ENCODE data around the gene LETMD1.

The LETMD1 gene

GRCh38 chr12:51025338-51025835 lies 22.7 kb upstream of the LETMD1 start (continued):
- no peak for TF ChIP-seq HIC1 (tag by site-specific recombination; IDR thresholded peaks at IDR 0.05)
- no peak for TF ChIP-seq SCRT2 (tag by site-specific recombination; IDR thresholded peaks at IDR 0.05)
- peak; percentile 34; the same call in 1 of the 2 replicates for TF ChIP-seq ZNF449 (tag by site-specific recombination; IDR thresholded peaks at IDR 0.05)
- no peak for TF ChIP-seq ZEB2 (tag by site-specific recombination; IDR thresholded peaks at IDR 0.05)
- TF ChIP-seq ZNF521 (tag by site-specific recombination; IDR thresholded peaks at IDR 0.05), result no peak
- TF ChIP-seq INSM2 (tag by site-specific recombination; IDR thresholded peaks at IDR 0.05), result no peak

GRCh38 chr12:51025836-51026638 lies 22.1 kb upstream of the LETMD1 start, which contains the start of gene SLC11A2:
SLC11A2 (minus strand) TSS chr12:51026384; CDS start chr12:51010728, 15,656 bp downstream.
- Histone ChIP-seq H3K27ac (ENCODE audit: extremely low read depth, low read depth, low read length) (peak within 1 kb of the TSS; percentile 95), H3K36me3 (ENCODE audit: control insufficient read depth in 2 of 2, insufficient read depth in 1 of 2, low read length in 2 of 2) (no peaks in the 10 kb centered on the region), H3K9me3 (ENCODE audit: control insufficient read depth, insufficient read depth, low read depth, low read length) (no peaks in the 10 kb centered on the region), H3K4me1 (ENCODE audit: control insufficient read depth, insufficient read depth, low read length) (0 out of 2 replicates have a peak, but pooled peaks cover 4% of the 10 kb centered on the region), H3K4me3 (ENCODE audit: low read depth, low read length) (peak within 1 kb of the TSS; percentile 78)
- POLR2A ChIA-PET, result interaction anchor here (1.1 to 2.5 kb wide), 10 partner anchors 14 to 516 kb away, joined by 3 to 23 read pairs (median 4); partner anchors contain the start of genes ATF1 and CSRNP2
- CTCF ChIA-PET, result interaction anchor here (0.6 to 3.7 kb wide), 7 partner anchors 15 to 325 kb away, joined by 3 to 33 read pairs (median 4); no protein-coding TSS in a partner anchor
- TF ChIP-seq ZNF473 (tag by site-specific recombination; IDR thresholded peaks at IDR 0.05) (no peak), ZBTB20 (tag by site-specific recombination; IDR thresholded peaks at IDR 0.05) (peak; percentile 91), GLI4 (tag by site-specific recombination; IDR thresholded peaks at IDR 0.05) (peak; percentile 97), KLF1 (tag by site-specific recombination; IDR thresholded peaks at IDR 0.05) (peak; percentile 84), ZNF416 (tag by site-specific recombination; IDR thresholded peaks at IDR 0.05) (no peak), ZNF843 (tag by site-specific recombination; IDR thresholded peaks at IDR 0.05) (peak; percentile 83), ZNF394 (tag by site-specific recombination; IDR thresholded peaks at IDR 0.05; ENCODE audit: borderline replicate concordance) (peak; percentile 69), SCRT2 (tag by site-specific recombination; IDR thresholded peaks at IDR 0.05) (peak; percentile 93), GLI2 (tag by site-specific recombination; IDR thresholded peaks at IDR 0.05; ENCODE audit: borderline replicate concordance, low read depth) (no peak), ZBTB10 (tag by site-specific recombination; IDR thresholded peaks at IDR 0.05) (peak; percentile 91), ZNF555 (tag by site-specific recombination; conservative IDR thresholded peaks at IDR 0.05) (no peak), ZNF391 (tag by site-specific recombination; IDR thresholded peaks at IDR 0.05; ENCODE audit: borderline replicate concordance, low read depth) (peak; percentile 97), OSR2 (tag by site-specific recombination; IDR thresholded peaks at IDR 0.05) (peak; percentile 89), SP7 (tag by site-specific recombination; IDR thresholded peaks at IDR 0.05) (peak; percentile 92), AEBP2 (tag by site-specific recombination; IDR thresholded peaks at IDR 0.05; ENCODE audit: borderline replicate concordance) (peak; percentile 61; the same call in 1 of the 2 replicates), ZNF140 (tag by site-specific recombination; IDR thresholded peaks at IDR 0.05) (no peak; the same call in 1 of the 2 replicates), ZNF623 (tag by site-specific recombination; IDR thresholded peaks at IDR 0.05) (peak; percentile 19; the same call in 1 of the 2 replicates), YY2 (tag by site-specific recombination; IDR thresholded peaks at IDR 0.05) (peak; percentile 82), KLF10 (tag by site-specific recombination; IDR thresholded peaks at IDR 0.05) (no peak; the same call in 1 of the 2 replicates), ZNF24 (tag by site-specific recombination; IDR thresholded peaks at IDR 0.05) (no peak; the same call in none of the 2 replicates)

Measured in HEK293 (cell line).